Subcutaneous adipose tissue (tissue), 4 donors: ENCODE data around the gene MUC5AC. TPM values are rescaled to one million over a fixed set of nuclear protein-coding genes. Genes with fewer than 3 reads are reported as not detected.

Experiments
- total RNA-seq, 4 donors: library from RNA; depleted of rRNA; stranded (reverse); fragments of >200 nt; gene quantifications; one replicate each; pipeline ENCODE4 v1.1.0, GENCODE V29; 2016
- TF ChIP-seq, protein P1 (sequence below): fragments of 450-650 bp; IDR thresholded peaks from one replicate; pipeline ENCODE4 v1.5.1; 2016; ENCODE audit warnings: low read depth, mild to moderate bottlenecking, control low read depth, antibody characterized with exemption, moderate library complexity

MUC5AC gene
- total RNA-seq, 4 donors from 2014 or later: not detected

DNA sequence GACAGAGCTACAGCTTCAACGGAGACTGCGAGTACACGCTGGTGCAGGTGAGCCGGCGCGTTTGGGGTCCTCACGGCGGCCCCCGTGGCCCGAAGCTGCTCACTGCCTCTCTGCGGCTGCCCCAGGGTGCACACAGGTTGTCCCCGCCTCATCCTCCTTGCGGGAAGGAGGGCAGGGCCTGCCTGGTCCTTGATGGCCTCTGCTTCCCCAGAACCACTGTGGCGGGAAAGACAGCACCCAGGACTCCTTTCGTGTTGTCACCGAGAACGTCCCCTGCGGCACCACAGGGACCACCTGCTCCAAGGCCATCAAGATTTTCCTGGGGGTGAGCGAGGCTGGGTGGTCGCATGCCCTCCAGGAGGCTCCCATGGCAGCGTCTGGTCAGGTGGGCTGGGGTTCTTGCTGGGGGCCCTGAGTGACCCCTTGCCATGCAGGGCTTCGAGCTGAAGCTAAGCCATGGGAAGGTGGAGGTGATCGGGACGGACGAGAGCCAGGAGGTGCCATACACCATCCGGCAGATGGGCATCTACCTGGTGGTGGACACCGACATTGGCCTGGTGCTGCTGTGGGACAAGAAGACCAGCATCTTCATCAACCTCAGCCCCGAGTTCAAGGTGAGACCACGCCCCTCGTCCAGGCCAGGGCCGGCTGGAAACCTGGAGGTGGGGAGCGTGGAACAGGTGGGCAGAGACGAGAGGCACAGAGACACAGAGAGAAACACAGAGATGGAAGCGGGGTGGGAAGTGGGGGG is 19.4 kb downstream of the MUC5AC start:
- TF ChIP-seq, protein P1, sequence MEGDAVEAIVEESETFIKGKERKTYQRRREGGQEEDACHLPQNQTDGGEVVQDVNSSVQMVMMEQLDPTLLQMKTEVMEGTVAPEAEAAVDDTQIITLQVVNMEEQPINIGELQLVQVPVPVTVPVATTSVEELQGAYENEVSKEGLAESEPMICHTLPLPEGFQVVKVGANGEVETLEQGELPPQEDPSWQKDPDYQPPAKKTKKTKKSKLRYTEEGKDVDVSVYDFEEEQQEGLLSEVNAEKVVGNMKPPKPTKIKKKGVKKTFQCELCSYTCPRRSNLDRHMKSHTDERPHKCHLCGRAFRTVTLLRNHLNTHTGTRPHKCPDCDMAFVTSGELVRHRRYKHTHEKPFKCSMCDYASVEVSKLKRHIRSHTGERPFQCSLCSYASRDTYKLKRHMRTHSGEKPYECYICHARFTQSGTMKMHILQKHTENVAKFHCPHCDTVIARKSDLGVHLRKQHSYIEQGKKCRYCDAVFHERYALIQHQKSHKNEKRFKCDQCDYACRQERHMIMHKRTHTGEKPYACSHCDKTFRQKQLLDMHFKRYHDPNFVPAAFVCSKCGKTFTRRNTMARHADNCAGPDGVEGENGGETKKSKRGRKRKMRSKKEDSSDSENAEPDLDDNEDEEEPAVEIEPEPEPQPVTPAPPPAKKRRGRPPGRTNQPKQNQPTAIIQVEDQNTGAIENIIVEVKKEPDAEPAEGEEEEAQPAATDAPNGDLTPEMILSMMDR: no peak

DNA sequence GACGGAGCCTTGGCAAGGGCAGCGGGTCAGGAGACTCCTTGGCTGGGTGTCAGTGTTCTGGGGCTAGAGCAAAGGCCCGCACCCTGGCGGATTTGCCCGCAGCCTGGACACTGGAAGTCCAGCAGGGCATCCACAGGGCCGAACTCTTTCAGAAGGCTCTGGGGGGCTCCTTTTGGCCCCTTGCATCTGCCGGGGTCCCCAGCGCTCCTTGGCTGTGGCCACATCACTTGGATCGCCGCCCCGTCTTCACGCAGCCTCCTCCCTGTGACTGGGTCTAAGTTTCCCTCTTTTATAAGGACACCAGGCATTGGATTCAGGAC is 20.0 kb downstream of the MUC5AC start:
- TF ChIP-seq, protein P1: no peak

DNA sequence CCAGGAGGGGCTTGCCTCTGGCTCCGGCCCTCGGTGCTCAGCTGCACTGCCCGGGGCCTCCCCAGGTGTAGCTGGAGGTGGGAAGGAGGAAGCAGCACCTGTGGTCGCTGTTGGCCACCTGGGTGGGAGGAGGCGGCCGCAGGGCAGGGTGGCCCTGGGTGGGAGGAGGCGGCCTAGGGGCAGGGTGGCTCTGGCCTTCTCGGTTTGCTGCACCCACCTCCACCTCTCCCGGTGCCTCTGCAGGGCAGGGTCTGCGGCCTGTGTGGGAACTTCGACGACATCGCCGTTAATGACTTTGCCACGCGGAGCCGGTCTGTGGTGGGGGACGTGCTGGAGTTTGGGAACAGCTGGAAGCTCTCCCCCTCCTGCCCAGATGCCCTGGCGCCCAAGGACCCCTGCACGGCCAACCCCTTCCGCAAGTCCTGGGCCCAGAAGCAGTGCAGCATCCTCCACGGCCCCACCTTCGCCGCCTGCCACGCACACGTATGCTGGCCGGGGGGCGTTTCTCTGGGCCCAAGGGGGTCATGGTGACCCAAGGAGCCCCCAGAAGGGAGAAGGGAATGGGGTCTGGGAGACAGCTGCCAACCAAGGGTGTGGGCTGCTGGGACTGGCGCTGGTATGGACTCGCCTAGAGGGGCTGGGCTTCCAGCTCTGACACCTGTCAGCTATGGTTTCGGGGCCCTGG is 20.6 kb downstream of the MUC5AC start:
- TF ChIP-seq, protein P1: no peak

DNA sequence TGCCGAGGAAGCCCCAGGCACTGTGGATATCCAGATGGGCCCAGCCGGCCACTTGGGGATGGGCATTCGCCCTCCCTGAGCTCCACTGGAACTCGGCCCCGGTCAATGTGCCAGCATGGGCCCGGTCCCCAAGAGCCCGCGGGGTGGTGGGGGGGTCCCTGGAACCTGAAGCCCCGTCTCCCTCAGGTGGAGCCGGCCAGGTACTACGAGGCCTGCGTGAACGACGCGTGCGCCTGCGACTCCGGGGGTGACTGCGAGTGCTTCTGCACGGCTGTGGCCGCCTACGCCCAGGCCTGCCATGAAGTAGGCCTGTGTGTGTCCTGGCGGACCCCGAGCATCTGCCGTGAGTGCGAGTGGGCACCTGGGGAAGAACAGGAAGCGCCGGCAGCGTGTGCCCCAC is 21.2 kb downstream of the MUC5AC start:
- TF ChIP-seq, protein P1: no peak

DNA sequence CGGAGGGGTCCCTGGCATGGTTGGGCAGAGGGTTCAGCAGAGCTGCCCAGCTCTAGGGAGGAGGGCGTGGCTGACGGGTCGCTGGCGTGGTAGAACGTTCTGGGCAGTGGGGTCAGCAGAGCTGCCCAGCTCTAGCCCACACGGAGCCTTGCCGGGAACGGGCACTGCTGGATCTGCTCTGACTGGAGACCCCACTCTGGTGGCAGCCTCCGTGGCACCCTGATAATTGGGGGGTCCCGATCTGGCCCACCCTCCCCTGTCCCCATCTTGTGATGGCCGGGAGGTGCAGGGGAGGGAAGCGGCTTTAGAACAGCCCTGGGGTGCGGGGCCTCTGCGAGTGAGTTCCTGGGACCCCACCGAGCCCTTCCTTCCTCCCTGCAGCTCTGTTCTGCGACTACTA is 21.9 kb downstream of the MUC5AC start:
- TF ChIP-seq, protein P1: no peak

DNA sequence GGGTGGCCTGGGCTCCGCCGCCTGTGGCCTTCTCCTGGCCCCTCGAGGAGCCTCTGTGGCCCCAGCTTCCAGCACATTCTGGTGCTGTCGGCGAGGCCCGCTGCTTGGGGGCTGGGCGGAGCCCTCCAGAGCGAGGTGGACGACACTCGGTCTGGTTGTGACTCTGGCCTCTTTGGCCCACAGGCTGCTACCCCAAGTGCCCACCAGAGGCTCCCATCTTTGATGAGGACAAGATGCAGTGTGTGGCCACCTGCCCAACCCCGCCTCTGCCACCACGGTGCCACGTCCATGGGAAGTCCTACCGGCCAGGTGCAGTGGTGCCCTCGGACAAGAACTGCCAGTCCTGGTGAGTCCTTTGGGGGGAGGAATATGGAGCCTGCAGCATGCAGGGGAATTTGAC is 22.4 kb downstream of the MUC5AC start:
- TF ChIP-seq, protein P1: no peak

DNA sequence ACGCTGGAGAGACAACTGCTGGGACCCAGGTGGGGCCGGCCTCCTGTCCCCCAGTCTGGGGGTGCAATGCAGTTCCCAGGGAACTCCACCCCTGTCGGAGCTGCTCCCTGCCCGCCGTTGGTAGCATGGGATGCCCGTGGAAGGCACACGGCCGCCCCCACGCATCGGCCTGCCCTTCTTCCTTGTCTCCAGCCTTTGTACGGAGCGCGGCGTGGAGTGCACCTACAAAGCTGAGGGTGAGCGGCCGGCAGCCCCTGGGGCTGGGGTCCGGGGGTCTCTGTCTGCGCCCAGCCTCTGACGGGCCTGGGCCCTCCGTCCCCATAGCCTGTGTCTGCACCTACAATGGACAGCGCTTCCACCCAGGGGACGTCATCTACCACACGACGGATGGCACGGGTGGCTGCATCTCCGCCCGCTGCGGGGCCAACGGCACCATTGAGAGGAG is 23.2 kb downstream of the MUC5AC start:
- TF ChIP-seq, protein P1: no peak
